Measurements from ENCODE around the gene ADAMTS16.

The ADAMTS16 gene

GRCh38 chr5:5234912-5235311, 94.8 kb downstream of the ADAMTS16 start:
- DNase-seq (ENCODE audit: low spot score), result no peak

- DNase-seq (ENCODE audit: low spot score), result no peak
Observed at GRCh38 chr5:5235685-5236084, 95.6 kb downstream of the ADAMTS16 start.

GRCh38 chr5:5239191-5239590, 99.1 kb downstream of the ADAMTS16 start:
- DNase-seq (ENCODE audit: low spot score), result no peak

GRCh38 chr5:5240234-5240633, 100.1 kb downstream of the ADAMTS16 start:
- no peak for DNase-seq (ENCODE audit: low spot score)

GRCh38 chr5:5242056-5242455, 101.9 kb downstream of the ADAMTS16 start:
- DNase-seq (ENCODE audit: low spot score), result no peak

- DNase-seq (ENCODE audit: low spot score), result no peak
Observed at GRCh38 chr5:5246736-5247135, 106.6 kb downstream of the ADAMTS16 start.

GRCh38 chr5:5250758-5251157, 110.6 kb downstream of the ADAMTS16 start:
- DNase-seq (ENCODE audit: low spot score), result no peak

GRCh38 chr5:5252106-5252505, 112.0 kb downstream of the ADAMTS16 start:
- DNase-seq (ENCODE audit: low spot score), result no peak

GRCh38 chr5:5257353-5257752, 117.2 kb downstream of the ADAMTS16 start:
- DNase-seq (ENCODE audit: low spot score), result no peak

GRCh38 chr5:5258564-5258963, 118.4 kb downstream of the ADAMTS16 start:
- DNase-seq (ENCODE audit: low spot score), result no peak

- no peak for DNase-seq (ENCODE audit: low spot score)
Observed at GRCh38 chr5:5264727-5265126, 124.6 kb downstream of the ADAMTS16 start.

- DNase-seq (ENCODE audit: low spot score), result no peak
Observed at GRCh38 chr5:5266297-5266696, 126.2 kb downstream of the ADAMTS16 start.

- DNase-seq (ENCODE audit: low spot score), result no peak
Observed at GRCh38 chr5:5270161-5270560, 130.0 kb downstream of the ADAMTS16 start.

GRCh38 chr5:5270958-5271785, 131.0 kb downstream of the ADAMTS16 start:
- no peak for DNase-seq (ENCODE audit: low spot score)

GRCh38 chr5:5271786-5272321, 131.7 kb downstream of the ADAMTS16 start:
- no peak for DNase-seq (ENCODE audit: low spot score)

- no peak for DNase-seq (ENCODE audit: low spot score)
Observed at GRCh38 chr5:5273398-5273797, 133.3 kb downstream of the ADAMTS16 start.

GRCh38 chr5:5273976-5274375, 133.8 kb downstream of the ADAMTS16 start:
- DNase-seq (ENCODE audit: low spot score), result no peak

- no peak for DNase-seq (ENCODE audit: low spot score)
Observed at GRCh38 chr5:5275211-5275610, 135.1 kb downstream of the ADAMTS16 start.

- DNase-seq (ENCODE audit: low spot score), result no peak
Observed at GRCh38 chr5:5276430-5276829, 136.3 kb downstream of the ADAMTS16 start.

GRCh38 chr5:5276951-5277517, 136.9 kb downstream of the ADAMTS16 start:
- no peak for DNase-seq (ENCODE audit: low spot score)

- DNase-seq (ENCODE audit: low spot score), result no peak
Observed at GRCh38 chr5:5278201-5278814, 138.2 kb downstream of the ADAMTS16 start.

- DNase-seq (ENCODE audit: low spot score), result no peak
Observed at GRCh38 chr5:5278815-5279381, 138.8 kb downstream of the ADAMTS16 start.

GRCh38 chr5:5285906-5286305, 145.8 kb downstream of the ADAMTS16 start:
- DNase-seq (ENCODE audit: low spot score), result no peak

All from hematopoietic multipotent progenitor cell treated with erythropoietin and hydrocortisone succinate and interleukin-3 and kit ligand, for 17 days (in vitro differentiated cells).